KG1 (cell line): ENCODE results near the gene LRGUK.
"Not testable (repeated sequence)": the region's sequence is repeated elsewhere in the genome, so short reads cannot be mapped to it uniquely, and the experiment has no call there.

Experiments
- DNase-seq: peaks from one replicate; lab custom pipeline; 2025; lab: John Stamatoyannopoulos, UW

LRGUK gene

GRCh38 chr7:134245253-134245652 is 118.1 kb downstream of the LRGUK start:
- no peak for DNase-seq

DNA sequence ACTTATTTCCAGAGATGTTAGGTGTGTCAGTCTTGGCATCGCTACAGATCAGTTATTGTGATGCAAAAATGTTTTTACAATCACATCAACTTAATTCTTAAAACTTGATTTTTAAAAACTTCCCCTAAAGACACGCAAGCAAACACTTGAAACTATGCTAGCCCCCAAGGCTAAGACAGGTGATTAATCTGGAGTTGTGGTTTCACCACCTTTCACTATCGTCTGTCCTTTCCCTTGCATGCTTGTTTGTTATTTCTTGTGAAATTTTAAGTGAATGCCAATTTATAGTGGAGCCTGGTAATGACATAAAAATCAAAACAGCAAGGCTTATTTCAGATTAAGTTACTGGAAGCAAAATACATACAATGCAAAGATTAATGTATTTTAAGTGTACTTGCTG is 119.2 kb downstream of the LRGUK start:
- DNase-seq = no peak

GRCh38 chr7:134246761-134247160 is 119.6 kb downstream of the LRGUK start:
- DNase-seq = no peak

GRCh38 chr7:134248196-134248595 is 121.1 kb downstream of the LRGUK start:
- DNase-seq = no peak

DNA sequence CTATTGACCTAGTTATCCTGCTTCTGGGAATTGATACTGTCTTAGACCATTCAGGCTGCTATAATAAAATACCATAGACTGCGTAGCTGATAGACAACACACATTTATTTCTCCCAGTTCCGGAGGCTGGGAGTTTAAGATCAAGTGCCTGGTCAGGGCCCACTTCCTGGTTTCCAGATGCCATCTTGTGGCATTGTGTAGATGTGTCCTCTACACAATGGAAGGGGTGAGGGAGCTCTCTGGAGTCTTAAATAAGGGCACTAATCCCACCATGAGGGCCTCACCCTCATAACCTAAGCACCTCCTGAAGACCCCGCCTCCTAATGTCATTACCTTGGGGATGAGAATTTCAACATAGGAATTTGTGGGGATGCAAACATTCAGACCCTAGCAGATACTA is 127.2 kb downstream of the LRGUK start:
- DNase-seq = no peak

DNA sequence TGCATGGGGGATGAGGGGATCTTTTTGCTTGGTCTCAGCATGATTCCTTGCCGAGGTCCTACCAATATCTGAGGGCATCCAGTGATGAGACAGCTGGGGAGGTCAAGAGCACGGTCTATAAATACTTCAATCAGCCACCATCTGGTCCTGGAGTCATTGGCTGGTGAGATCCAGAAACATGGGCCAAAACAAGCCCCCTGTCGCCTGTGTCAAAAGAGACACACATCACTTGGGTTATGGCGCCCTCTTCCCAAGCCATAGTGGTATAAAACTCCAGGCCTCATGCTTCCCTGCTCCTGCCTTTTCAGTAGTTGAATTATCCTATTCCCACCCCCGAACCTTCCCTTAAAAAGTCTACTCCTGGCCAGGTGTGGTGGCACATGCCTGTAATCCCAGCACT is 128.7 kb downstream of the LRGUK start:
- no peak for DNase-seq

DNA sequence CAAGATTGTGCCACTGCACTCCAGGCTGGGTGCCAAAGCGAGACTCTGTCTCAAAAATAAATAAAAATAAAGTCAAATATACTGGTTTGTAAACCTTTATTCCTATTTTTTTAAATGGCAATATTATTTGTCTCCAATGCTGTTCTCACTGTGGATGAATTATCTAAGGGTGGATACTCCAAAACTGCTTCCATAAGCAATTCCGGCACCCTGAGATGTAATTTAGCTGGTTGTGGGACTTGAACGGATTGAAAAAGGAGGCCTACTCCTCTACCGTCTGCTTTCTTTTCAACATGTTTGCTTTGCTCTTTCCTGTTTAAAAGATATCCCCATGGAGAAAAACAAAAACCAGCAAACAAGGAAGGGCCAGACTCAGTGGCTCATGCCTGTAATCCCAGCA is 135.2 kb downstream of the LRGUK start:
- no peak for DNase-seq

- no peak for DNase-seq
These were observed 149.8 kb downstream of the LRGUK start for GRCh38 chr7:134276951-134277350.

GRCh38 chr7:134278502-134279153 is 151.5 kb downstream of the LRGUK start:
- DNase-seq = no peak

DNA sequence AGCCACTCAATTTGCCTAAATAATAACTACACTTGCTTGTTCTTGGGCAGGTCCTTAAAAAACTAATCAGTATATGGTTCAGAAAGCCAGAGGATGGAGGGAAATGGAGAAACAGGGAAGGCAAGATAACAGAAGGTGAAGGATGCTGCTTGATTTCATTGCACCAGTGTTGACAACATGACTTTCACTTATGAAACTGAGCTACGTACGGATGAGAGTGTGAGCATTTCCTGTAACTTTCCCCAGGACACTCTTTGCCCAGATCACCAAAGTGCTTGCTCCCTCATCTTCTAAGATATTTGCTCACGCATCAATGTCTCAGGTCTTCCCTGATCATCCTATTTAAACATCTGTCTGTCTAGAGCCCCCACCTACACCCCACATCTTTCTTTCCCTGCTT is 152.2 kb downstream of the LRGUK start:
- no peak for DNase-seq

DNA sequence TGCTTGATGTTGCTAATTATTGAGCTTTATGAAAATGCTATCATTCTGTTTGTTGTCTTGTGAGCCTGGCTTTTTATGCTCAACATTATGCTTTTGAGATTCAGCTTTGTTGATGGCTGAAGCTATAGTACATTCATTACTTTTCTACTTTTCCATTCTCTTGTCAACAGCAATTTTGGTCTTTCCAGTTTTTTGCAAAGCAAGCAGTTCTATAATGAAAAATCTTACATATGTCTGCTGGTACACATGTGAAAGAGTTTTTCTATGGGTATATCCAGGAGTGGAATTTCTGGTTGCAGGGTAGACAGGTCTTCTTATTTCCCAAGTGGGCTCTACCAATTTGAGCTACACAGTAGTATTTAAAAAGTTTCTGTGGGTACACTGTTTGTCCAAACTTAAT is 152.8 kb downstream of the LRGUK start:
- DNase-seq = no peak

- no peak for DNase-seq
These were observed 153.4 kb downstream of the LRGUK start for GRCh38 chr7:134280508-134280907.

- no peak for DNase-seq
These were observed 156.9 kb downstream of the LRGUK start for GRCh38 chr7:134284011-134284410.

- no peak for DNase-seq
These were observed 157.8 kb downstream of the LRGUK start for GRCh38 chr7:134284952-134285351.

DNA sequence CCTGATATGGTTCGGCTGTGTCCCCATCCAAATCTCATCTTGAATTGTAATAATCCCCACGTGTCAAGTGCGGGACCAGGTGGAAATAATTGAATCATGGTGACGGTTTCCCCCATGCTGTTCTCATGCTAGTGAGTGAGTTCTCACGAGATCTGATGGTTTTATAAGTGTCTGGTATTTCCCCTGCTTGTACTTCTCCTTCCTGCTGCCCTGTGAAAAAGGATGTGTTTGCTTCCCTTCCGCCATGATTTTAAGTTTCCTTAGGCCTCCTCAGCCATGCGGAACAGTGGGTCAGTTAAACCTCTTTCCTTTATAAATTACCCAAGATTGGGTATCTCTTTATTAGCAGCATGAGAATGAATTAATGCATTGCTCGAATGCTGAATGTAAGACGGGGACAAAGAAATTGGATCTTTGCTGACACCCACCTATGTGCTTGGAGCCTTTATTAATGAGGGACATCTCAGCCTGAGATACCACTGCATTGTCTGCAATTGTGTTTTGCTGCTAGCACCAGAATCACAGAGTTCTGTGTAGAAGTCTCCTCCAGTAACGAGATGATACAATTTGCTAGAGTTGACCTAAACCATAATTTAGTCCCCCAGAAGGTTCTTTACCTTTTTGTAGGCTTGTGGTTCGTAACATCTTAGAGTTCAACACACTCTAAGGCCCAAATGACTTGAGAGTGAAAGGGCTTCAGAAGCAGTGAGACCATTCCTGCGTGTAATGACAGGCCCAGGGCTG is 160.9 kb downstream of the LRGUK start:
- DNase-seq = no peak

- DNase-seq = no peak
These were observed 162.3 kb downstream of the LRGUK start for GRCh38 chr7:134289423-134289822.

GRCh38 chr7:134289841-134290240 is 162.7 kb downstream of the LRGUK start:
- DNase-seq = no peak

GRCh38 chr7:134290286-134290685 is 163.1 kb downstream of the LRGUK start:
- DNase-seq = no peak

DNA sequence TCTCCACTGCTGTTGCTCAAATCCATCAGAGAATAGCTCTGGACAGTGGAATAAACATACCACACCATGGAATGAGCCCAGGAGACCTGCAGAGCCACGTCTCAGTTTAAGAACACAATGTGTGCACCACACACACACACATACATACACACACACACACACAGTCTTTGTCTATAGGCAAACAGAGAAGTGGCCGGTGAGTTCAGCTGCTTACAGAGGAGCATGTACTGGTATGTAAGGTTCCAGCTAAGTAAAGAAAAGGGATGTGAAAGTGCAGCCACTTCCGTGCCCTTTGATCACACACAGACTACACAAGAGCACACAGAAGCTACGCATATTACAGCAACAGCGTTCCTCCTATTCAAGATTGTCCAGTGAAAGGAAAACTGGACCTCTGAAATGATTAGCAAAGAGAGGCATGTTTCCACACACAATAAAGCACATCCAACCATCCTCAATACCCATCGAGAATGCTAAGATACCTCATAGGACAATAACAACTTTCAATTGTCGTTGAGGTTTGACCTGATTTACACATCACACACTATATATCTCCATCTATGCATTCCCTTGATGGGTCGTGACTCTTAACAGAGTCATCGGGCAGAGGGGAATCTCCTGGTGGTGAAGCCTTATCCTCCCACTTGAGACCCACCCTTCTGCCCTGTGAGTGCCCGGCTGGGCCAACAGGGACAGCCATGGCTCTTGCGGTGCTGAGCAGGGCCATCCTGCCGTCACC is 166.0 kb downstream of the LRGUK start:
- DNase-seq = no peak

- not testable (repeated sequence) for DNase-seq
These were observed 168.8 kb downstream of the LRGUK start for GRCh38 chr7:134295982-134296381.

DNA sequence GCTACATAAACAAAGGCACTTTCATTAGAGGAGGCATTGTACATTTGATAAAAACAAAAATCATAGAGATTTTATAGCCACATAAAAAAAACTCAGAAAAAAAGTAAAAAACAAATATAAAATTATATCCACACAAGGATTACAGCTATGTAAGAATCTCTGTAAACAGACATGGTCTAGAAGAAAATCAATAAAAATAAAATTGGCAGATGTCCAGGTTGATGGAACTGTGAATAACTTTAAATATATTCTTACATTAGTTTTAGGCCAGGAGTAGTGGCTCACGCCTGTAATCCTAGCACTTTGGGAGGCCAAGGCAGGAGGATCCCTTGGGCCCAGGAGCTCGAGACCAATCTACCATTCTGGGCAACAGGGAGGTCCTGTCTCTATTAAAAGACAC is 170.3 kb downstream of the LRGUK start:
- no peak for DNase-seq

GRCh38 chr7:134298902-134299683 is 172.0 kb downstream of the LRGUK start:
- DNase-seq = no peak
